T-helper 1 cell treated with Interleukin-12 subunit alpha and Interleukin-12 subunit beta and Interleukin-4 antibody, amounts not matched to agents 30 μg/mL and 1 μg/mL, for 36 hours (primary cell): Measurements from ENCODE around the gene EVX1.

Experiments
- H3K27ac Mint-ChIP-seq: one replicate; pipeline ENCODE4 v1.8.0; 2021; ENCODE audit warnings: mild to moderate bottlenecking, mixed read lengths
- H3K27me3 Mint-ChIP-seq: one replicate; pipeline ENCODE4 v1.8.0; 2021; ENCODE audit warnings: low read depth, mixed read lengths
- H3K36me3 Mint-ChIP-seq: one replicate; pipeline ENCODE4 v1.8.0; 2021; ENCODE audit warnings: low read depth, mixed read lengths
- H3K4me1 Mint-ChIP-seq: one replicate; pipeline ENCODE4 v1.8.0; 2021; ENCODE audit warnings: low read depth, mixed read lengths
- H3K4me3 Mint-ChIP-seq: one replicate; pipeline ENCODE4 v1.8.0; 2021; ENCODE audit warnings: mild to moderate bottlenecking, moderate library complexity, mixed read lengths
- H3K9me3 Mint-ChIP-seq: one replicate; pipeline ENCODE4 v1.8.0; 2021; ENCODE audit warnings: mixed read lengths

Gene EVX1

GRCh38 chr7:27277628-27278027, 35.0 kb downstream of the EVX1 start:
- Mint-ChIP-seq H3K27me3 (no peaks in the 10 kb centered on the region), H3K4me1 (no peaks in the 10 kb centered on the region), H3K4me3 (no peak overlapping the region), H3K36me3 (no peaks in the 10 kb centered on the region), H3K9me3 (peaks cover 5% of the 10 kb centered on the region), H3K27ac (no peak overlapping the region)

GRCh38 chr7:27283558-27283957, 41.0 kb downstream of the EVX1 start:
- no peaks in the 10 kb centered on the region for H3K9me3 Mint-ChIP-seq
- H3K27ac Mint-ChIP-seq: no peak overlapping the region
- no peaks in the 10 kb centered on the region for H3K36me3 Mint-ChIP-seq
- H3K4me3 Mint-ChIP-seq: no peak overlapping the region
- H3K27me3 Mint-ChIP-seq: no peaks in the 10 kb centered on the region
- no peaks in the 10 kb centered on the region for H3K4me1 Mint-ChIP-seq

GRCh38 chr7:27295236-27295635, 52.6 kb downstream of the EVX1 start:
- no peaks in the 10 kb centered on the region for H3K27me3 Mint-ChIP-seq
- H3K27ac Mint-ChIP-seq: no peak overlapping the region
- H3K4me1 Mint-ChIP-seq: no peaks in the 10 kb centered on the region
- no peaks in the 10 kb centered on the region for H3K9me3 Mint-ChIP-seq
- no peak overlapping the region for H3K4me3 Mint-ChIP-seq
- H3K36me3 Mint-ChIP-seq: no peaks in the 10 kb centered on the region

GRCh38 chr7:27297356-27297755, 54.8 kb downstream of the EVX1 start:
- Mint-ChIP-seq H3K36me3 (no peaks in the 10 kb centered on the region), H3K4me3 (no peak overlapping the region), H3K27me3 (no peaks in the 10 kb centered on the region), H3K4me1 (no peaks in the 10 kb centered on the region), H3K27ac (no peak overlapping the region), H3K9me3 (no peaks in the 10 kb centered on the region)
